Neural cell (in vitro differentiated cells): ENCODE results near the gene ANKRD66.

Source experiments
- EZH2 ChIP-seq: fragments of 200-600, 300-800 bp; shearing (Covaris generic), sonication (generic); IDR thresholded peaks from 2 replicates; pipeline ENCODE4 v1.6.1; 2014; ENCODE audit warnings: antibody characterized with exemption, low read length, borderline replicate concordance, mild to moderate bottlenecking; ENCODE audit not compliant: insufficient read depth, poor library complexity, severe bottlenecking
- TAF1 ChIP-seq: IDR thresholded peaks from 2 replicates; pipeline ENCODE4 v1.6.1; 2012; ENCODE audit warnings: low read depth

DNA sequence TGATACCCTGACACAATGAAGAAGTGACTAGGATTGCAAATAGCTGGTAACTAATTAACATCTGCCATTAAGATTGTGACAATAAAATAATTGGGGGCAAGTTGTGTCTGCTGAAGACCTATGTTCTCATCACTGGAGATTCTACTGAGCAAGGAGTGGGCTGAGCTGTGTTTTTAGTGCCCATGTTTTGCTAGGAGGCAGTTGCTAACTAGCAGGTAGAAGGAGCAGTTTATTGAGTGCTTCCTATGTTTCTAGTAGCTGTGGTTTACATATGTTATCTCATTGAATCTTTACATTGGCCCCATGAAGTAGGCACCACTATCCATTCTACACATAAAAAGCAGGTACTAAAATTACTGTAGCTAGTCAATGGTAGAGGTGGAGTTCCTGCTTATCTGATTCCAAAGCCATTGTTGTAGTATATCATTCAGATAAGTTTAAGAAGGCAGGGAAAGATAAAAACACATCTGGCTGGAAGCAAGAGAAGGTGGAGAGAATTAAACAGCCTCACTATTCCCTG is 43.7 kb downstream of the ANKRD66 start:
- TF ChIP-seq EZH2 (no peak), TAF1 (no peak)
